CD4-positive, alpha-beta T cell treated with Interleukin-17A for 4 hours (primary cell): ENCODE results near the gene UBE2QL1.

ENCODE experiments used
- DNase-seq: peaks from one replicate; pipeline ENCODE4 v3.0.0-alpha.2; 2020; ENCODE audit warnings: mixed read lengths

The UBE2QL1 gene

DNA sequence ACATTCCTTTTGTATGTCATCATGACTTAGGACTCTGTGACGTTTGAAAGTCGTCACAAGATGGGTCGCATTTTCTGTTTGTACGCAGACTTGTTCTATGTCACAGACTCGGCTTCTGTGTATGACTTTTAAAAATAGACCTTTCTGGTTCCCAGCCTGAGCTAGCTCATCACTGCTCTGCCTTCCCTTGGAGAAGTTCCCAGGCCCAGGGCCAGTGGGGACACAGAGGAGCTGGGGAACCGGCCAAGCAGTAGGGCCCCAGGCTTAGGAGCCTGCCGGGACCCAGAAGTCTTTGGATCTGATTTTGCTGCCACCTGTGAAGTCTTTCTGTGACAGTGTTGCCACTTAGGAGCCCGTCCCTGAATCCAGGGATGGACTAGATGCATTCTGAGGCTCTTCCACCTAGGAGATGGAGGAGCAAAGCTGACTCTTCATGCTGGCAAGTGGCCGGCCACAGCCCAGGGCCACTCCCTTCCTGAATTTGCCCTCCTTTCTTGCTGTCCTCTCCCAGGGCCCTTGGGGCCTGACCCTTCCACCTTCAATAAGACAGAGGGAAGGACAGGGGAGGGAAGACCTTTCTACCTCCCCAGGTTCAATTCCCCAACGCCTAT lies 18.1 kb upstream of the UBE2QL1 start:
- no peak for DNase-seq

GRCh38 chr5:6431214-6432195 lies 17.2 kb upstream of the UBE2QL1 start:
- DNase-seq: no peak

- no peak for DNase-seq
Measured at GRCh38 chr5:6432206-6432605, 16.5 kb upstream of the UBE2QL1 start.

- no peak for DNase-seq
Measured at GRCh38 chr5:6434731-6435130, 13.9 kb upstream of the UBE2QL1 start.

DNA sequence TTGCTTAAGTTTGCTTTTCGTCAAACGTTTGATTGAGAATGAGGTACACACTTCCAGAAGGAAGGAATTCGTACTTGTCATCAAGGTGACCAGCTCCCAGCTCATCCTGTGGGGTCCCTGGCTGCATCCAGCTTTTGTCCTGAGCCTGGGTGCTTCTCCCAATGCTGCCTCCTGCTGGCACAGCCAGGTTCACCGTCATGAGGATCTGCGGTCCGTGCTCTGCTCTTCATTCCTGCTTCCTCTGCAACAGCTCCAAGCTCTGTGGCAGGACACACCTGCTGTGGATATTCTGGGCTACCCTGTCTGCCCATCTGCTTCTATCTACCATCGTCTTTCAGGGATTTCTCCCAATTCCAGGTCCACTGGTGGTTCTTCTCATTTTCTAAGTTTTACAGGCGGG lies 13.3 kb upstream of the UBE2QL1 start:
- peak; percentile 17 for DNase-seq

GRCh38 chr5:6436715-6437331 lies 11.8 kb upstream of the UBE2QL1 start:
- no peak for DNase-seq

DNA sequence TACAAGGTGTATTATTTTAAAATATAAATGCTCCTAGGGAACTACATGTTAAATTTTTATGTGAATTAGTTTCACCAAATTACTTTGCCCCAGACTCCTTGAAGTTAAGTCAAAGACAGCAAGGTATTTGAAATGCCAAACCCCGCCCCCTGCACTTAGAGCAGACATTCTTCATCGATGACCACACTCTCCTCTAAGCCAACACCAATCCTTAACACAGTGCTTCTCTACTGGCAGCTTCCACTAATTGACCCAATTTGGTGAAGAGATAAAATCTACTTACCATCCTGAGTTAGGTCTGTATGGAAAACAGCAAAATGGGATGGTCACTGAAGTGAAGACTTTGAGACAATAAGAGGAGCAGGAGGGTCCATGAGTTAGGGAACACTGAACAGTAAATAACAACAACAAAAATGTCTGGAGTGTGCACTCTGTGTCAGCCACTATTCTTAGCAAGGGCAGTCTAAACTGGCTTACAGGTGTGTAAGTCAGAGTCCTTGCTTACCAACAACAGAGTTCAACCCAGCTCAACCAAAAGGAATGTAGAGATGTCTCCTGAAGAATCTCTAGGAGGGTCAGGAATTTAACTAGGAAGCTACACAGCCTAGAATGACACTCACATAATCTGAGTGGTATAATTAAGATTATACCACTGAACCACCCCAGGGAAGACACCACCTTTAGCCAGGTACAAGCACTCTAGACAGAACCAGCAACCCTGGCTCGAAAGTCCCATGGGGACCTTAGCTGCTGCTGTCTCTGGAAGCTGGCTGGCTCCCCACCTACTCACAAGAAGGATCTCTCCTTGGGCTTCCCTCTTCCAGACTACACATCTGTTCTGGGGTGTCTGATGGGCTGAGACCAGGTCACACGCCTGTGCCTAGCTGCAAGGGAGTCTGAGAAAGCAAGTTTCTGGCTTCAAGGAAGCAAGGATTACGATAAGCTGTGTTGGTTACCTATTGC lies 8.8 kb upstream of the UBE2QL1 start:
- DNase-seq: no peak

DNA sequence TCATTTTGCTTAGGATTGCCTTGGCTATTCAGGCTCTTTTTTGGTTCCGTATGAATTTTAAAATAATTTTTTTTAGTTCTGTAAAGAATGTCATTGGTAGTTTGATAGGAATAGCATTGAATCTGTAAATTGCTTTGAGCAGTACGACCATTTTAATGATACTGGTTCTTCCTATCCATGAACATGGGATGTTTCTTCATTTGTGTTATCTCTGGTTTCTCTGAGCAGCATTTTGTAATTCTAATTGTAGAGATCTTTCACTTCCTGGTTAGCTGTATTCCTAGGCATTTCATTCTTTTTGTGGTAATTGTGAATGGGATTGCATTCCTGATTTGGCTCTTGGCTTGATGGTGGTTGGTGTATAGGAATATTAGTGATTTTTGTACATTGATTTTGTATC lies 6.3 kb upstream of the UBE2QL1 start:
- no peak for DNase-seq

- DNase-seq: no peak
Measured at GRCh38 chr5:6443326-6443725, 5.3 kb upstream of the UBE2QL1 start.

GRCh38 chr5:6446042-6446441 lies 2.6 kb upstream of the UBE2QL1 start:
- no peak for DNase-seq

GRCh38 chr5:6446626-6447309 lies 1.9 kb upstream of the UBE2QL1 start:
- no peak for DNase-seq

GRCh38 chr5:6447384-6448140 lies 1.1 kb upstream of the UBE2QL1 start:
- DNase-seq: no peak

- DNase-seq: no peak
Measured at GRCh38 chr5:6448141-6448491, 543 bp upstream of the UBE2QL1 start.

DNA sequence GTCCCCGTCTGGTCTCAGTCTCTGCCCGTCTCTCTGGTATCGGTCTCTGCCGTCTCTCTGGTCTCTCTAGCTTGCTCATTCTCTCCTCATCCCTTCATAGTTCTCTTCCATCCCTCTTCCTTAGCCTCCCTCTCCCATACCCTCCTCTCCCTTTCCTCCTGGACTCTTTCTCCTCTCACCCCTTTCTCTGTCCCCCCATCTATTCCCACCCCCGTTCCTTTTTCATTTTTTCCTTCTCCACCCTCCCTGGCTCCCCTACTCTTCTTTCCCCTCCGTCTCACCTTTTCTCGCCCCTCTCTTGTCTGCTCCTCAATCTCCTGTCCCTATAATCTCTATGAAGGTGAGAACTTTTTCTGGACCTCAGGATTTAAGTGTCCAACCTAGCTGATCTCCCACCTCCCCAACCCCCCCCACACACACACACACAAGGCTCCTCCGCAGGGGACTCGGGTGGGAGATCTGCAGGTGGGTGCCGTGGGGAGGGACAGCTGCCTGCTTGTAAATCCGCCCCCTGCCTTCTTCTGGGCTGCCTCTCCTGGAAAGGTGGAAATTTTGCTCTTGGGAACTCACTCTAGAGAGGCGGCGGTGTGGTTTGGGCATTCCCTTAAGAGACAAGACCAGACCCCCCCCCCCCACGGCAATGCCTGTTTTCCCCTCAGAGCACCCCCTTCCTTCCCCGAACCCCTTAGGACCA lies 953 bp downstream of the UBE2QL1 start:
- DNase-seq: no peak

DNA sequence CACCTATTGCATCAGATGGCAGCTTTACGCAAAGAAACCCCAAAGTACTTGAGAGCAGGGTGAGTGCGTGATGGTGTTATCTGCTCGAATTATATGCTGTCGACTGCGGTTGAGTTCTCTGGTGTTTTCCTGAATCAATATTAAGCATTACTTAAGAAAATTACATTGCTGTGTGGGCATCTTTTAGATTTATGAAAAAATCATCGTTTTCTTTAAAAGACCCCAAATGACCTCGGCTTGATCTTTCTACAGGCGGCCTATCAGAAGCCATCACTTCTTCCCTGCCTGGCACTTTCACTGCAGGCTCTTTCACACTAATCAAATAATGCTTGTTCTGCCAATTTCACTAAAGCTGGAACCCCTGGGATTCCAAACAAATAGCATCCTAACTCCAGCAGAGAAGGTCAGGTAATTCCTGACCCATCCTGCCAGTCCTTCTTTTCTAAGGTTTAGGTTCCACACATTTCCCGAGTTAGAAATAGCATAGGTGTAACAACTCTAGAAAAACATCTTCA lies 1.7 kb downstream of the UBE2QL1 start:
- DNase-seq: no peak

DNA sequence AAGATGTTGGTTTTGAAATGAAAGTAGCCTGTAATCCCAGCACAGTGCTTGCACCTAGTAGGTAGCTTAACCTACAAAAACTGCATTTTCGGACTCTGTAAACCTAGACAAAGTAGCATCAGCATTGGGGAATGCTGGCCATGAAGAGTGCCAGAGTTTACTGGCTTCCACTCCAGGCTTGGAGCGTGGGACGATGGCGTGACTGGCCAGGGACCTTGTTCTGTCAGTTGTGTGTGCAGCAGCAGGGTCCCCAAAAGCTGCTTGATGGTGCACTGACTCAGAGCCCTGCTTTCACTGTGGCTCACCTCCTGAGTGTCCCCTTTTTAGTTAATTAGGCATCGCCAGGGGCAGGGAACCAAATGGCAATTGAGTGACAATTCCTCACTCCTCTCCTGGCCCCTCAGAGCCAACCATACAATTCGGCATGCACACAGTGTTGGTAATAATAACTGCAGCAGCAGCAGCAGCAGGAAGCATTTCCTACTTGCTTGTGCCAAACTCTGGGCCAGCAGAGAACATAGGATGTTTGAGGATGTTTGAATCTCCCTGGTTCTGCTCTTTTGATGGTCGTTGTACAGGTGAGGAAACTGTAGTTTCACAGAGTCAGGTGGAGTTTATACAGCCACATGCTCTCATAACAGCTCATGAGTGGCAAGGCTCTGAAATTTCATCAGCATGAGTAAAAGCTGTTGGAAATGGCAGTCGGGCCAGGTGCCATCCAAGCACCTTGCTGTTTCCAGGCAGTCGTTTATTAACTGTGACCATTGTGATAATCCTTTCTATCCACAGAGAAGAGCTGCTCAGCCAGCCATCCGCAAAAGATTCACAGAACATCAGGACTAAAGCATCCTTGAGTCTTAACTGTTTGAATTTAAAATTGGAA lies 4.2 kb downstream of the UBE2QL1 start:
- DNase-seq: no peak

GRCh38 chr5:6453937-6454560 lies 5.4 kb downstream of the UBE2QL1 start:
- DNase-seq: no peak

DNA sequence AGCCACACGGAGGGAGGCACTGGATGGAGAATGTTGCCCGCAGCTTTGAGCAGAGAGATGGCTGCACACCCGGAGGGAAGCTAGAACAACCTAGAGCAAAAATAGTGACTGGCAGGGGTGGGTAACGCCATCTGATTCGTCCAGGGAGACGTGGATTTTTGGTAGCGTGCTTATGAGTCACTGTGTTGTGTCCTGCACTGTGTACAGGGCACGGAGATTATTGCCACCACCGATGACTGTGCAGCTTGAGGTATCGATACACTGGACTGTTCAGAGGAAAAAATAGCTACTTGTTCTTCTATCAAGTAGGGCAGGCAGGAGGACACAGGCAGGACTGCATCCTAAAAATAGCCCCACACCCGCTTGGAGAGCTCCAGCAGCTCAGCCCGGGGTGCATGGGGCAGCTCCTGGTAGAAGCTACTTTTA lies 6.0 kb downstream of the UBE2QL1 start:
- DNase-seq: no peak
